Spleen (tissue), 11 donors: Measurements from ENCODE around the gene SRXN1. TPM values are rescaled to one million over a fixed set of nuclear protein-coding genes. Genes with fewer than 3 reads are reported as not detected.

Experiments
- DNase-seq: peaks from one replicate; pipeline ENCODE4 v3.0.0-alpha.2; 2020
- H3K27ac ChIP-seq, 8 donors: fragments of 200-600 bp; sonication (generic) in 7 of 8; 1 replicate in 4 of 8; 2 replicates in 4 of 8; pipeline versions ENCODE4 v1.5.0 to v1.8.0; 2016 to 2021; ENCODE audit warnings: inconsistent platforms in 4 of 8, mild to moderate bottlenecking in 4 of 8, moderate library complexity in 1 of 8
- H3K27me3 ChIP-seq, 7 donors: fragments of 200-600 bp; sonication (generic) in 6 of 7; replicated peaks in 1 of 7; 1 replicate in 4 of 7; 2 replicates in 3 of 7; pipeline versions ENCODE4 v1.5.0 to v1.8.0; 2016 to 2021; ENCODE audit warnings: inconsistent platforms in 3 of 7, mild to moderate bottlenecking in 1 of 7
- H3K36me3 ChIP-seq, 6 donors: fragments of 200-600 bp; sonication (generic) in 5 of 6; 1 replicate in 4 of 6; 2 replicates in 2 of 6; pipeline versions ENCODE4 v1.5.0 to v1.8.0; 2016 to 2021; ENCODE audit warnings: inconsistent platforms in 2 of 6
- H3K4me1 ChIP-seq, 6 donors: fragments of 200-600 bp; sonication (generic) in 5 of 6; 1 replicate in 3 of 6; 2 replicates in 3 of 6; pipeline versions ENCODE4 v1.5.0 to v1.8.0; 2016 to 2021; ENCODE audit warnings: inconsistent platforms in 3 of 6
- H3K4me3 ChIP-seq, 8 donors: fragments of 200-600 bp; sonication (generic) in 7 of 8; 1 replicate in 4 of 8; 2 replicates in 4 of 8; pipeline versions ENCODE4 v1.5.0 to v1.8.0; 2016 to 2021; ENCODE audit warnings: inconsistent platforms in 4 of 8, mild to moderate bottlenecking in 4 of 8, moderate library complexity in 2 of 8
- H3K9me3 ChIP-seq, 8 donors: fragments of 200-600 bp; sonication (generic) in 7 of 8; 1 replicate in 4 of 8; 2 replicates in 4 of 8; pipeline versions ENCODE4 v1.5.0 to v1.8.0; 2016 to 2021; ENCODE audit warnings: inconsistent platforms in 4 of 8
- CTCF ChIP-seq, 11 experiments: fragments of 200-600 bp in 7 of 11; fragments of 450-650 bp in 4 of 11; sonication (generic) in 4 of 11; IDR thresholded peaks in 8 of 11; conservative IDR thresholded peaks in 3 of 11; 1 replicate in 7 of 11; 2 replicates in 4 of 11; pipeline versions ENCODE4 v1.4.0 to v1.8.0; 2016 to 2021; ENCODE audit warnings: antibody characterized with exemption in 11 of 11, inconsistent platforms in 4 of 11, mild to moderate bottlenecking in 1 of 11
- POLR2A ChIP-seq, 3 donors: fragments of 450-650 bp; IDR thresholded peaks; one replicate each; pipeline ENCODE4 v1.5.1; 2017; ENCODE audit warnings: antibody characterized with exemption in 3 of 3, mild to moderate bottlenecking in 1 of 3
- POLR2AphosphoS5 ChIP-seq, 3 donors: sonication (generic); formaldehyde crosslinking; IDR thresholded peaks; one replicate each; pipeline ENCODE4 v1.5.1; 2017; ENCODE audit warnings: antibody characterized with exemption in 3 of 3
- WGBS, 5 donors: extraction: QIAGEN DNeasy Blood & Tissue Kit in 3 of 5; methylation state at CpG; one replicate each; pipeline versions ENCODE4 v1.1.5 to v1.1.7; 2013 to 2018; 5-methylcytosine and 5-hydroxymethylcytosine counted together
- intact Hi-C: fragments of 100-400 bp; cut with DNase I; formaldehyde crosslinking; loops from one replicate; pipeline ENCODE4 v1.15.0; 2023; ENCODE audit warnings: low total_unique reads
- polyA plus RNA-seq, 3 donors: library from polyadenylated mRNA; stranded (reverse); fragments of 200-250 nt; gene quantifications; one replicate each; pipeline ENCODE4 v1.2.1, GENCODE V29; 2013
- total RNA-seq, 7 donors: library from RNA; depleted of rRNA in 3 of 7; stranded (reverse); fragments of >200 nt in 3 of 7; fragmentation: NEBNext Ultra II Directional in 4 of 7; extraction: Animal tissue kit (Norgen Biotek cat#: 25700) in 4 of 7; gene quantifications; one replicate each; pipeline versions ENCODE4 v1.1.0 to v1.2.1, GENCODE V29; 2016 to 2021
- donor health status: healthy with polysubstance abuse.
- donor health status: DM: no; HTN: no; CAD: no; lungs with moderate emphysema.
- donor health status: DM: no; HTN: no; CAD: no.
- donor health status: Bipolar disorder and iron deficiency.
- donor health status: healthy.
- donor health status: DM: no; HTN: no; CAD: no.
- donor health status: DM: yes; HTN: yes; CAD: no.

Gene SRXN1
- total and polyA plus RNA-seq, 10 donors: 4.5 to 31.3 (median 12.7) TPM

GRCh38 chr20:622161-622560 is 30.8 kb downstream of the SRXN1 start:
- Histone ChIP-seq H3K27me3 (peaks cover 0 to 61% (median 0%) of the 10 kb centered on the region in 7 donors), H3K27ac (no peak overlapping the region), H3K4me1 (no peaks in the 10 kb centered on the region), H3K4me3 (no peak overlapping the region), H3K36me3 (no peaks in the 10 kb centered on the region), H3K9me3 (peaks cover 0 to 20% (median 5%) of the 10 kb centered on the region in 8 donors)
- intact Hi-C loops: no loop called here
- no peak for DNase-seq
- 59 to 79% (median 66%) methylated on average over 7 of the region's 7 CpGs for WGBS, 5 donors
- TF ChIP-seq CTCF (IDR thresholded peaks at IDR 0.05 in 8 of 11, conservative IDR thresholded peaks at IDR 0.05 in 3 of 11) (no peak), POLR2AphosphoS5 (IDR thresholded peaks at IDR 0.05) (no peak), POLR2A (IDR thresholded peaks at IDR 0.05) (no peak)

GRCh38 chr20:621125-621756 is 31.8 kb downstream of the SRXN1 start:
- intact Hi-C loops: no loop called here
- H3K27me3 ChIP-seq: peaks cover 0 to 69% (median 0%) of the 10 kb centered on the region in 7 donors
- TF ChIP-seq POLR2A (IDR thresholded peaks at IDR 0.05): no peak
- TF ChIP-seq POLR2AphosphoS5 (IDR thresholded peaks at IDR 0.05): no peak
- TF ChIP-seq CTCF (IDR thresholded peaks at IDR 0.05 in 8 of 11, conservative IDR thresholded peaks at IDR 0.05 in 3 of 11): no peak
- H3K36me3 ChIP-seq: no peaks in the 10 kb centered on the region
- H3K4me3 ChIP-seq: no peak overlapping the region
- WGBS, 5 donors: 46 to 64% (median 60%) methylated on average over 5 of the region's 5 CpGs
- no peak for DNase-seq
- no peak overlapping the region for H3K27ac ChIP-seq
- H3K4me1 ChIP-seq: no peaks in the 10 kb centered on the region
- H3K9me3 ChIP-seq: peaks cover 0 to 20% (median 5%) of the 10 kb centered on the region in 8 donors

GRCh38 chr20:620246-620645 is 32.8 kb downstream of the SRXN1 start:
- H3K4me3 ChIP-seq: no peak overlapping the region
- intact Hi-C loops: no loop called here
- no peaks in the 10 kb centered on the region for H3K4me1 ChIP-seq
- peaks cover 0 to 78% (median 0%) of the 10 kb centered on the region in 7 donors for H3K27me3 ChIP-seq
- TF ChIP-seq POLR2AphosphoS5 (IDR thresholded peaks at IDR 0.05) (no peak), CTCF (IDR thresholded peaks at IDR 0.05 in 8 of 11, conservative IDR thresholded peaks at IDR 0.05 in 3 of 11) (no peak), POLR2A (IDR thresholded peaks at IDR 0.05) (no peak)
- peaks cover 0 to 13% (median 5%) of the 10 kb centered on the region in 8 donors for H3K9me3 ChIP-seq
- H3K27ac ChIP-seq: no peak overlapping the region
- no peak for DNase-seq
- H3K36me3 ChIP-seq: no peaks in the 10 kb centered on the region
- WGBS, 5 donors: 23 to 42% (median 27%) methylated on average over 6 to 7 of the region's 7 CpGs

GRCh38 chr20:618980-619379 is 34.0 kb downstream of the SRXN1 start:
- 75 to 90% (median 83%) methylated on average over 5 of the region's 5 CpGs for WGBS, 5 donors
- TF ChIP-seq CTCF (IDR thresholded peaks at IDR 0.05 in 8 of 11, conservative IDR thresholded peaks at IDR 0.05 in 3 of 11) (no peak), POLR2A (IDR thresholded peaks at IDR 0.05) (no peak), POLR2AphosphoS5 (IDR thresholded peaks at IDR 0.05) (no peak)
- Histone ChIP-seq H3K36me3 (no peaks in the 10 kb centered on the region), H3K27ac (no peak overlapping the region), H3K4me1 (no peaks in the 10 kb centered on the region), H3K9me3 (peaks cover 0 to 13% (median 5%) of the 10 kb centered on the region in 8 donors), H3K4me3 (no peak overlapping the region), H3K27me3 (peaks cover 0 to 85% (median 0%) of the 10 kb centered on the region in 7 donors)
- DNase-seq: no peak
- intact Hi-C loops: no loop called here
